ENCODE results near the gene IFNLR1. TPM values are rescaled to one million over a fixed set of nuclear protein-coding genes. Genes with fewer than 3 reads are reported as not detected.

IFNLR1 gene
- total and polyA plus RNA-seq, 12 donors, result 0.51 to 3.7 (median 2.4) TPM

GRCh38 chr1:24181619-24182018 is 5.5 kb downstream of the IFNLR1 start:
- Histone ChIP-seq H3K4me3 (no peak overlapping the region), H3K27ac (no peak overlapping the region), H3K27me3 (peaks cover 0 to 15% (median 4%) of the 10 kb centered on the region in 7 donors), H3K4me1 (peaks cover 0 to 2% (median under 1%) of the 10 kb centered on the region in 9 donors), H3K9me3 (no peaks in the 10 kb centered on the region), H3K36me3 (no peaks in the 10 kb centered on the region)
- 71 to 80% methylated on average over 5 of the region's 5 CpGs for WGBS, 2 donors
- intact Hi-C loops (cut with DNase I), result no loop called here
- no peak for TF ChIP-seq CTCF (IDR thresholded peaks at IDR 0.05)
- no peak for DNase-seq
- peak in 1 of 8 donors; percentile 27 for ATAC-seq

- H3K36me3 ChIP-seq, result no peaks in the 10 kb centered on the region
- 82 to 84% methylated on average over 6 of the region's 6 CpGs for WGBS, 2 donors
- TF ChIP-seq CTCF (IDR thresholded peaks at IDR 0.05), result no peak
- no peaks in the 10 kb centered on the region for H3K4me1 ChIP-seq
- DNase-seq (no peak), ATAC-seq (no peak)
- no peaks in the 10 kb centered on the region for H3K9me3 ChIP-seq
- H3K4me3 ChIP-seq, result no peak overlapping the region
- intact Hi-C loops (cut with DNase I), result no loop called here
- no peak overlapping the region for H3K27ac ChIP-seq
- peaks cover 0 to 5% (median 0%) of the 10 kb centered on the region in 7 donors for H3K27me3 ChIP-seq
These were observed 6.4 kb downstream of the IFNLR1 start for GRCh38 chr1:24180676-24181075.

GRCh38 chr1:24179251-24179840 is 7.7 kb downstream of the IFNLR1 start:
- no peak for TF ChIP-seq CTCF (IDR thresholded peaks at IDR 0.05)
- DNase-seq (no peak), ATAC-seq (no peak)
- intact Hi-C loops (cut with DNase I), result no loop called here
- Histone ChIP-seq H3K4me3 (no peak overlapping the region), H3K27me3 (no peaks in the 10 kb centered on the region), H3K4me1 (no peaks in the 10 kb centered on the region), H3K9me3 (no peaks in the 10 kb centered on the region), H3K27ac (no peak overlapping the region), H3K36me3 (no peaks in the 10 kb centered on the region)
- WGBS, 2 donors, result 63 to 68% methylated on average over 10 of the region's 10 CpGs

- Histone ChIP-seq H3K27ac (no peak overlapping the region), H3K27me3 (peaks cover 0 to 4% (median 0%) of the 10 kb centered on the region in 7 donors), H3K9me3 (no peaks in the 10 kb centered on the region), H3K36me3 (no peaks in the 10 kb centered on the region), H3K4me3 (no peak overlapping the region), H3K4me1 (no peaks in the 10 kb centered on the region)
- no peak for ATAC-seq
- 85 to 86% methylated on average over 3 of the region's 3 CpGs for WGBS, 2 donors
- intact Hi-C loops (cut with DNase I), result no loop called here
- no peak for TF ChIP-seq CTCF (IDR thresholded peaks at IDR 0.05)
- DNase-seq, result no peak
These were observed 8.7 kb downstream of the IFNLR1 start for GRCh38 chr1:24178407-24178806.
